H9 (cell line): ENCODE results near the gene NPFF. TPM values are rescaled to one million over a fixed set of nuclear protein-coding genes. Genes with fewer than 3 reads are reported as not detected.

Experiments
- DNase-seq: peaks from one replicate; pipeline ENCODE4 v3.0.0-alpha.2; 2017
- H2AFZ ChIP-seq: one replicate; pipeline ENCODE4 v1.6.1; 2013; ENCODE audit warnings: mild to moderate bottlenecking, low read length, control low read depth, moderate library complexity
- H2AK5ac ChIP-seq: 2 replicates; pipeline ENCODE4 v1.6.1; 2013; ENCODE audit warnings: low read length, control low read depth, mixed read lengths; ENCODE audit not compliant: insufficient read length
- H2BK120ac ChIP-seq: one replicate; pipeline ENCODE4 v1.6.1; 2013; ENCODE audit warnings: low read depth, mild to moderate bottlenecking, low read length, control low read depth, inconsistent platforms; ENCODE audit not compliant: poor library complexity, severe bottlenecking
- H2BK12ac ChIP-seq: 2 replicates; pipeline ENCODE4 v1.6.1; 2013; ENCODE audit warnings: low read length, control low read depth, mixed read lengths, low read depth; ENCODE audit not compliant: insufficient read length
- H2BK15ac ChIP-seq: 2 replicates; pipeline ENCODE4 v1.6.1; 2013; ENCODE audit warnings: low read depth, low read length, control low read depth
- H2BK20ac ChIP-seq: one replicate; pipeline ENCODE4 v1.6.1; 2013; ENCODE audit warnings: low read depth, mild to moderate bottlenecking, low read length, control low read depth, inconsistent platforms; ENCODE audit not compliant: poor library complexity, severe bottlenecking
- H2BK5ac ChIP-seq: 2 replicates; pipeline ENCODE4 v1.6.1; 2013; ENCODE audit warnings: low read length, control low read depth, mixed read lengths; ENCODE audit not compliant: insufficient read length
- H3K14ac ChIP-seq: 2 replicates; pipeline ENCODE4 v1.6.1; 2013; ENCODE audit warnings: low read length, control low read depth; ENCODE audit not compliant: insufficient read depth
- H3K18ac ChIP-seq: 2 replicates; pipeline ENCODE4 v1.6.1; 2013; ENCODE audit warnings: low read depth, mild to moderate bottlenecking, mixed read lengths, low read length, control low read depth; ENCODE audit not compliant: insufficient read length
- H3K23ac ChIP-seq: 2 replicates; pipeline ENCODE4 v1.6.1; 2013; ENCODE audit warnings: low read length, control low read depth, mixed read lengths, low read depth; ENCODE audit not compliant: insufficient read length
- H3K23me2 ChIP-seq: 2 replicates; pipeline ENCODE4 v1.6.1; 2013; ENCODE audit warnings: low read depth, mild to moderate bottlenecking, mixed read lengths, low read length, control low read depth; ENCODE audit not compliant: insufficient read length, poor library complexity, severe bottlenecking
- H3K27ac ChIP-seq: 2 replicates; pipeline ENCODE4 v1.5.1; 2013; ENCODE audit warnings: low read length, control low read depth, mixed read lengths, low read depth; ENCODE audit not compliant: insufficient read length
- H3K27me3 ChIP-seq: 2 replicates; pipeline ENCODE4 v1.6.1; 2013; ENCODE audit warnings: low read length, control low read depth, inconsistent platforms; ENCODE audit not compliant: insufficient read depth
- H3K4ac ChIP-seq: 2 replicates; pipeline ENCODE4 v1.6.1; 2013; ENCODE audit warnings: low read depth, mild to moderate bottlenecking, control low read depth, inconsistent platforms, low read length, moderate library complexity
- H3K4me1 ChIP-seq: 2 replicates; pipeline ENCODE4 v1.6.1; 2013; ENCODE audit warnings: low read length, control low read depth, inconsistent platforms; ENCODE audit not compliant: insufficient read depth
- H3K4me2 ChIP-seq: 2 replicates; pipeline ENCODE4 v1.6.1; 2013; ENCODE audit warnings: low read length, control low read depth, mixed read lengths; ENCODE audit not compliant: insufficient read length, insufficient read depth
- H3K56ac ChIP-seq: 2 replicates; pipeline ENCODE4 v1.6.1; 2013; ENCODE audit warnings: low read depth, mild to moderate bottlenecking, mixed read lengths, low read length, control low read depth; ENCODE audit not compliant: insufficient read length
- H3K79me1 ChIP-seq: 2 replicates; pipeline ENCODE4 v1.6.1; 2013; ENCODE audit warnings: low read depth, mild to moderate bottlenecking, moderate library complexity, low read length, control low read depth, inconsistent platforms; ENCODE audit not compliant: insufficient read depth, poor library complexity, severe bottlenecking
- H3K79me2 ChIP-seq: 2 replicates; pipeline ENCODE4 v1.6.1; 2013; ENCODE audit warnings: low read length, control low read depth, inconsistent platforms; ENCODE audit not compliant: insufficient read depth
- H3K9ac ChIP-seq: 2 replicates; pipeline ENCODE4 v1.6.1; 2013; ENCODE audit warnings: low read length, control low read depth, mixed read lengths; ENCODE audit not compliant: insufficient read length; ENCODE audit errors: extremely low read depth
- H3K9me3 ChIP-seq: one replicate; pipeline ENCODE4 v1.6.1; 2013; ENCODE audit warnings: low read depth, low read length, inconsistent platforms; ENCODE audit not compliant: control insufficient read depth
- H3T11ph ChIP-seq: one replicate; pipeline ENCODE4 v1.6.1; 2013; ENCODE audit warnings: mild to moderate bottlenecking, low read length, control low read depth, inconsistent platforms
- H4K20me1 ChIP-seq: one replicate; pipeline ENCODE4 v1.6.1; 2013; ENCODE audit not compliant: control insufficient read depth, insufficient read length, insufficient read depth
- H4K5ac ChIP-seq: 2 replicates; pipeline ENCODE4 v1.6.1; 2013; ENCODE audit warnings: low read depth, mild to moderate bottlenecking, mixed read lengths, low read length, control low read depth; ENCODE audit not compliant: insufficient read length
- H4K8ac ChIP-seq: replicated peaks from 2 replicates; pipeline ENCODE4 v1.6.1; 2013; ENCODE audit warnings: low read length, control low read depth, mixed read lengths, low read depth; ENCODE audit not compliant: insufficient read length
- H4K91ac ChIP-seq: 2 replicates; pipeline ENCODE4 v1.6.1; 2013; ENCODE audit warnings: low read depth, mild to moderate bottlenecking, moderate library complexity, mixed read lengths, low read length, control low read depth; ENCODE audit not compliant: insufficient read length
- H3K27ac Mint-ChIP-seq, 3 experiments: 2 replicates in 2 of 3; 3 replicates in 1 of 3; pipeline ENCODE4 v1.8.0; 2020 to 2021; ENCODE audit warnings: mixed read lengths in 3 of 3, mild to moderate bottlenecking in 1 of 3, moderate library complexity in 1 of 3
- H3K27me3 Mint-ChIP-seq: 2 replicates; pipeline ENCODE4 v1.8.0; 2021; ENCODE audit warnings: low read depth, mild to moderate bottlenecking, moderate library complexity, mixed read lengths
- H3K36me3 Mint-ChIP-seq, 3 experiments: 2 replicates in 2 of 3; 3 replicates in 1 of 3; pipeline ENCODE4 v1.8.0; 2020 to 2021; ENCODE audit warnings: low read depth in 3 of 3, mixed read lengths in 3 of 3; ENCODE audit not compliant: insufficient read depth in 1 of 3
- H3K4me1 Mint-ChIP-seq, 2 experiments: 2 replicates each; pipeline ENCODE4 v1.8.0; 2020; ENCODE audit warnings: mixed read lengths in 2 of 2
- H3K4me3 Mint-ChIP-seq, 2 experiments: 2 replicates in 1 of 2; 3 replicates in 1 of 2; pipeline ENCODE4 v1.8.0; 2020 to 2021; ENCODE audit warnings: mild to moderate bottlenecking in 2 of 2, mixed read lengths in 2 of 2, moderate library complexity in 1 of 2
- H3K9me3 Mint-ChIP-seq, 2 experiments: 2 replicates in 1 of 2; 3 replicates in 1 of 2; pipeline ENCODE4 v1.8.0; 2020; ENCODE audit warnings: mild to moderate bottlenecking in 2 of 2, mixed read lengths in 2 of 2, moderate library complexity in 1 of 2
- WGBS: extraction: QIAGEN DNeasy Blood & Tissue Kit; methylation state at CpG from one replicate; pipeline ENCODE4 v1.1.7; 2013; ENCODE audit warnings: missing lambda C conversion rate, low lambda C conversion rate, mixed read lengths; ENCODE audit not compliant: insufficient read length; ENCODE audit errors: extremely low coverage; 5-methylcytosine and 5-hydroxymethylcytosine counted together
- total RNA-seq: library from RNA; stranded (reverse); gene quantifications from 2 replicates; pipeline ENCODE4 v1.2.1, GENCODE V29; 2021
- TF ChIP-seq, protein P1 (sequence below): fragments of 200-600 bp; sonication (generic); conservative IDR thresholded peaks from 3 replicates; pipeline ENCODE4 v1.8.0; 2021; ENCODE audit warnings: antibody characterized with exemption, mild to moderate bottlenecking

NPFF gene
- total RNA-seq, 1 experiment from 2014 or later: not detected

DNA sequence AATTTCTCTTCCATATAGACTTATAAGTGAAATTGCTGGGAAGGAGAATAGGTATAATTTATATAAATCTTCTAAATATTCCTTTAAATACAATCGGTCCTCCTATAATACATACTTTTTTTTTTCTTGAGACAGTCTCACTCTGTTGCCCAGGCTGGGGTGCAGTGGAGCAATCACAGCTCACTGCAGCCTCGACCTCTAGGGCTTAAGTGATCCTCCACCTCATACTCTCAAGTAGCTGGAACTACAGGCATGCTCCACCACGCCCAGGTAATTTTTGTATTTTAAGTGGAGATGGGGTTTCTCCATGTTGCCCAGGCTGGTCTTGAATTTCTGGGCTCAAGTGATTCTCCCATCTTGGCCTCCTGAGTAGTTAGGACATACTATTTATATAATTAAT is 29.7 kb upstream of the NPFF start:
- Histone ChIP-seq H2BK120ac (no peak overlapping the region), H4K5ac (no peak overlapping the region), H3K23ac (no peak overlapping the region), H3K18ac (no peak overlapping the region), H4K91ac (no peak overlapping the region), H3K14ac (no peak overlapping the region), H2BK12ac (no peak overlapping the region), H3K9me3 (no peaks in the 10 kb centered on the region), H4K8ac (no peak overlapping the region), H3K4me2 (no peak overlapping the region), H3K27me3 (no peaks in the 10 kb centered on the region), H2BK5ac (no peak overlapping the region), H2BK15ac (no peak overlapping the region), H2BK20ac (no peak overlapping the region), H3K23me2 (no peaks in the 10 kb centered on the region), H3K56ac (no peak overlapping the region), H3K9ac (no peak overlapping the region), H3K79me2 (no peaks in the 10 kb centered on the region), H4K20me1 (no peaks in the 10 kb centered on the region), H3K79me1 (no peaks in the 10 kb centered on the region), H3K4me1 (no peaks in the 10 kb centered on the region), H3K27ac (no peak overlapping the region), H2AFZ (no peak overlapping the region), H2AK5ac (no peak overlapping the region), H3T11ph (no peak overlapping the region), H3K4ac (no peak overlapping the region)
- no peak overlapping the region for H3K27ac Mint-ChIP-seq
- no peak overlapping the region for H3K4me3 Mint-ChIP-seq
- H3K9me3 Mint-ChIP-seq: no peaks in the 10 kb centered on the region
- DNase-seq: no peak
- no peaks in the 10 kb centered on the region for H3K27me3 Mint-ChIP-seq
- TF ChIP-seq, protein P1, sequence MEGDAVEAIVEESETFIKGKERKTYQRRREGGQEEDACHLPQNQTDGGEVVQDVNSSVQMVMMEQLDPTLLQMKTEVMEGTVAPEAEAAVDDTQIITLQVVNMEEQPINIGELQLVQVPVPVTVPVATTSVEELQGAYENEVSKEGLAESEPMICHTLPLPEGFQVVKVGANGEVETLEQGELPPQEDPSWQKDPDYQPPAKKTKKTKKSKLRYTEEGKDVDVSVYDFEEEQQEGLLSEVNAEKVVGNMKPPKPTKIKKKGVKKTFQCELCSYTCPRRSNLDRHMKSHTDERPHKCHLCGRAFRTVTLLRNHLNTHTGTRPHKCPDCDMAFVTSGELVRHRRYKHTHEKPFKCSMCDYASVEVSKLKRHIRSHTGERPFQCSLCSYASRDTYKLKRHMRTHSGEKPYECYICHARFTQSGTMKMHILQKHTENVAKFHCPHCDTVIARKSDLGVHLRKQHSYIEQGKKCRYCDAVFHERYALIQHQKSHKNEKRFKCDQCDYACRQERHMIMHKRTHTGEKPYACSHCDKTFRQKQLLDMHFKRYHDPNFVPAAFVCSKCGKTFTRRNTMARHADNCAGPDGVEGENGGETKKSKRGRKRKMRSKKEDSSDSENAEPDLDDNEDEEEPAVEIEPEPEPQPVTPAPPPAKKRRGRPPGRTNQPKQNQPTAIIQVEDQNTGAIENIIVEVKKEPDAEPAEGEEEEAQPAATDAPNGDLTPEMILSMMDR: no peak
- H3K36me3 Mint-ChIP-seq: peaks cover 6 to 40% (median 24%) of the 10 kb centered on the region in 3 experiments; a peak in 6 of 7 replicates
- no peaks in the 10 kb centered on the region for H3K4me1 Mint-ChIP-seq
- no CpG with 5 or more reads among the region's 3 CpGs for WGBS
